GM19351 (cell line): Measurements from ENCODE around the gene CHN2.

ENCODE experiments used
- ATAC-seq: cut with Tn5 transposase; IDR thresholded peaks from one replicate; pipeline ENCODE4 v1.9.1; 2021; ENCODE audit warnings: mild to moderate bottlenecking, moderate library complexity; ENCODE audit not compliant: unreplicated experiment

CHN2 gene

DNA sequence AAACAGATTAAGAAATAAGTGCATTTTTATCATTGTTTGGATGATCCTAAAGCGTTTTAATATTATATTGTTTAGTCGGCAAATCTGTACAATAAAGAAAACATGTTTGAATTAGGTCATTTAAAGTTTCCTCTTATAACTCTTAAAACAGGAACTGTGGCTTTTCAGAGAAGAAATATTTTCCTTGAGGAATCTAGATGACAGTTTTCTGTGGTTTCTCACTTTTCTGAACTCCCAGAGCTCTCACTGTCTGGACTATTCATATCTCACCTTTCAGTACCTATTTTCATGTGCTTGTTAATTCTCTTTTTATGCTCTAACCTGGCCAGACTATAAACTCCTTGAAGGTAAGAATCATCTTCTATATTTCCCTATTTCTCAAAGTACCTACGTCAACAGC lies 135.1 kb downstream of the CHN2 start:
- ATAC-seq: no peak

DNA sequence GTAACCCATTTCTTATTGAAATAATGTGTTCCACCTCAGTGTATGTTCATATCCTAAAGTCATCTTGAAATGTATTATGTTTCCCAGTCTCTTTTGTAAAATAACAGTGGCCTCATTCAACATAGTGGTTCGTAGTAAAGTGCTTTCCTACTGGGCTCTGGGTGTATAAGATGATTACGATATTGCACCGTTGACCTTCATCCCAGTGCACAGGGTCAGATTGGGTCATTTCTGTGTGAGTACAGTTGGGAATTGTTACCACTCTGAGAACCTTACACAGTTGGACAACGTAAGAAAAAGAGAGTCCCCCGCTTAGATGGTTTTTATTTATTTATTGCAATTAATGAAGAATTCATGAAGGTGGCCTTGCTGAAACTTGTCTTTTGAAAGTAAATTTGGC lies 135.6 kb downstream of the CHN2 start:
- ATAC-seq: no peak

DNA sequence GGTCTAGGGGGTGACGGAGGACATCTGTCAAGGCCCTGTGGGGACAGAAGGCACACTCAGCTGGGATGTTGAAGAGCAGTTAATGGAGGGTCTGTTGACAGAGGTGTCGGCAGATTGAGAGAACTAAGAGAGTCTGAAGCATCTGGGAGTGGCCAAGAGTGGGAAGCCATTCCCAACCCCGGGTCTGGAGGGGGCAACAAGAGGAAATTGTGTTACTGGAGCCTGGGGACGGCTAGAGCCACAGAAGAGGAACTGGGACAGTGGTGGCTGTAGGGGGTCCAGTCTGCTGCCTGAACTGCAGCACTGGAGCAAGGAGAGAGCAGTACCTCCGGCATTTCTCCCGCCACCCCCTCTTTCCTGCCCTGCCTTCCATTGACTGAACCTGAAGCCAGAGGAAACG lies 136.6 kb downstream of the CHN2 start:
- no peak for ATAC-seq

DNA sequence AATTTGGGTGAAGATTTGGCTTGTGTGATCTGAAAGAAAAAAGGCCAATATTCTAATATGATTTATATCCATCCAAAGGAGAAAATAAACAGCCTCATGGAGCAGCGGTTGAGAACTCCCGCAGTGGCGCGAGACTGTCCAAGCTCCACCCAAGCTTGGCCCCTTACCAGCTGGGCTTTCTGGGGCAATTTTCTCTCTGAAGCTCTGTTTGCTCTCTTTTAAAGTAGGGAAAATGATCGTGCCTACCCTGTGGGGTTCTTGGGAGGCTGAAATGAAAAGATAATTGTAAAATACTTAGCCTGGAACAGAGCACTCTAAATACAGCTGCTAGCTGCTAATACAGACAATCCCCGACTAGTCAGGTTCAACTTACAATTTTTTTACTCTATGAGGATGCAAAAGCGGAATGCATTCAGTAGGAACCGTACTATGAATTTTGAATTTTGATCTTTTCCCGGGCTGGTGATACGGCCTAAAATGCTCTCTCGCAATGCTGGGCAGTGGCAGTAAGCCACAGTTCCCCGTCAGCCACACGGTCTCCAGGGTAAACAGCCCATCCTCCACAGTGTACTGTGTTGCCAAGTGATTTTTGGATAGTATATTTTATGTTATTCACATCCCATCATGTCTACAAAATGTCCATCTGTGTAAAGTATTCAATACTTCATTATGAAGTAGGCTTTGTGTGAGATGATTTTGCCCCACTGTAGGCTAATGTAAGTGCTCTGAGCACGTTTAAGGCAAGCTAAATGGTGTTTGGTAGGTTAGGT lies 137.7 kb downstream of the CHN2 start:
- ATAC-seq: no peak

DNA sequence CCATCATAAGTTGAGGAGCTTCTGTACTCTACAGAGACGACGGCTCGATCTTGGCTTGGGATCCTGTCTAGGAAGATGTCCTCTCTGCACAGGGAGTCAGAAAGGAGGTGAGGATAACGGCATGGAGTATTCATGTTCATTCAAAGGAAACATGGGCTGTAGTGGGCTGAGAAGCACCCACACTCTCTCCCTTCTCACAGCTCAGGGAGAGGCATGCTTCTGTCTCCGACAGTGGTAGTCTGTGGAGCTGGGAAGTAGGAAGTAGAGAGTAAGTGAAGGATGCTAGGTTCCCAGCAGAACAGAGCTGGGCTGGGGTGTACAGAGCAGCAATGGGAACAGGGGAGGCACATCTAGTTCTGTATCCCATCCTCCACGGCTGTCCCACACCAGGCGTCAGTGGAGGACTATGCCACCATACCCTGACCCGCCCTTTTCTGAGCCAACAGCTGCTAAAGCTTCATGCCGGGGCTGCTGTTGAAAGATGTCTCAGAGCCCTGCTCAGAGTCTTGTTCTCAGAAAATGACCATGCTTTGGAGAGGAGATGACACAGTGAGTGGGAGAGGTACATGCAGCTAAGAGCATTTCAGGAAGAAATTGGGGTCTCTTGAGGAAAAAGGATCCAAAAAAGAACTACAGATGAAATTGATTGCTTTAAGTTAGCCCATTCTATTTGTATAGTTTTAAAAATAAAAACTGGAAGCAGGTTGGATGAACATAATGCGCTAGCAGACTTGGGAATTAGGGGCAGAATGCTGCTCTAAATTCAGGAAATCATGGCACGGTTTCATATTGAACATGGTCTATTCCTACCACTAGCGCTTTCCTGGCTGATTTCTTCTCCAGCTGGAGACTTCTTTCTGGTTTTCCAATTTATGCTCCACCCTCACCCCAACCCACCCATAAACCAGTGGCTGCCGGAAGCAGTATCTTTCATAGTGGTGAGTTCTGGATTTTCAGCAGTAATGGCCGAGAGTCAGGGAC lies 138.6 kb downstream of the CHN2 start:
- no peak for ATAC-seq

DNA sequence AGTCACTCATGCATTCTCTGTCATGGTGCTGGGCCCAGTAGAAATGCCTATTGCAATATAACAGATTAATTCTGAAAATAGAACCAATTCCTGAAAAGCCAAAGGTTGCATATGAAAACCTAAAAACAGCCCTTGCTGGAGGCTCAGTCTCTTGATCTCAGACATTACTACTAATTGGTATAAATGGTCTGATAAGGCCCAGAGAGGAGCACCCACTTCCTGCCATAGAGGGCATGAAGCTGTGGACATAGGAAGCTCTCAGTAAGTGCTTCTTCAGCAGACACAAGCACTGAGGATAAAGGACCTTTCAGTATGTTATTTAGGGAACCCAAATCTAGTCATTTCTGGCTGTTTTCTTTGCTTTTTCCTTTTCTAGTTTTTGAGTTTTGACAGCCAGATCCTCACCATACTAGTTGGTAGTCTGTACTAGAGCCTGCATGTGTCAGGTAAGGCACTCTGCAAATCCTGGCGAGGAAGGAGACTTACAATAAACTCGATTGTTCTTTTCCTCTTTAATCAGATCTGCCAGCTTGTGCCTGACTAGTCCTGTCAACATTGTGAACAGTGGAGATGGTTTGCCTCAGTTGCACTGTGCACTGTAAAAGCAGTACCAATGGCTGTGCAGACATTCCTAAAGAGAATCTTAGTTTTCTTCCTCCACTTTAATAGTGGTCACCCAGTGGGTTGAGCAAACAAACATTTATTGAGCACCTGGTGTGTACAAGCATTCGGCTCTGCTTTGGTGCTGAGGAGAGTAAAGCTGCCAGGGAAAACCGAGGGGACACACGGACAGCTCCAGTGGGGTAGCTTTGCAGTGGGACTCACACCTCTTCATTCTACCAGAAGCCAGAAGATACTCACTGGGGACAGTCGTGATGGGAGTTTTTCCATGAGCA lies 140.9 kb downstream of the CHN2 start:
- no peak for ATAC-seq

DNA sequence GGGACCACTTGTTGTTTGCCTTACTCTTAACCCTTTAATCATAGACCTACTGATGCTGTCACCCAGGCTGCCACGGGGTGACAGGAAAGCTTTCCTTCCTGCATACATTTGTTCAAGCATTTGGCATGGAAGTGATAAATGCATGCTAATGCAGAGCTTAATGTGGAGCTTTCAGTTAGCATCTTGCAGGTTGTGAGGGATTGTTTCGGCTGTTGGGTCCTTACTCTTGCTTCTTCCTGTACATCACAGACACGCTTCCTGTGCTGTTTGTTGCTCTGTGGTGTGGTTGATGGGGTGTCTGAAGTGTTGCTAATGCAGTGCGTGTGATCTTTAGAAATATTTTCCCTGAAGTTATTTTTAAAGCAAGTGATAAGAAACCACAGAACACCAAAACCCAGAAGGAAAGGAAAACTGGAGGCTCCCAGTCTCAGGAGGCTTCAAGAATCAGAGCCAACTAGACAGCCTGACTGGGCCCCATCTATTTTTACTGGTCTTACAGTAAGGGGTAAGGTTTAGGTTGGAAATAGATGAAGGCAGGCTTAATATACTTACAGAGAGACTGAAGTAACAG lies 143.1 kb downstream of the CHN2 start:
- ATAC-seq: no peak

DNA sequence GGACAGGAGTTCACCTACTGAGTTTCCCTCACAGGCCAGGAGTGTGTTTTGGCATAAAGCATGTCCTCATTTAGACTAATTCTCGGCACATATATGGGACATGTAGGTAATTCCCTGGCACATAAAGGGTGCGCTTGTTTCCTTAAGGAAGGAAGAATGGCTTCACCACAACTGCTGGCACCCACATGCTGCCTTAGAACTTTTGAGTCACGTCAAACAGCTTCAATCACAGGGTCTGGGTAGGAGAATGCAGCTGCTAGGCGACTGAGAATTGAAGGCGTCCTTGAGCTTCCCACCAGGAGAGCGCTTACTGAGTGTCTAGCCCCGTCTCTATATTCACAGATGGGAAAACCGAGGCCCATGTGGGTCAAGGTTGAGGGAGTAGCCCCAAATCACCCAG lies 146.1 kb downstream of the CHN2 start:
- ATAC-seq: no peak

DNA sequence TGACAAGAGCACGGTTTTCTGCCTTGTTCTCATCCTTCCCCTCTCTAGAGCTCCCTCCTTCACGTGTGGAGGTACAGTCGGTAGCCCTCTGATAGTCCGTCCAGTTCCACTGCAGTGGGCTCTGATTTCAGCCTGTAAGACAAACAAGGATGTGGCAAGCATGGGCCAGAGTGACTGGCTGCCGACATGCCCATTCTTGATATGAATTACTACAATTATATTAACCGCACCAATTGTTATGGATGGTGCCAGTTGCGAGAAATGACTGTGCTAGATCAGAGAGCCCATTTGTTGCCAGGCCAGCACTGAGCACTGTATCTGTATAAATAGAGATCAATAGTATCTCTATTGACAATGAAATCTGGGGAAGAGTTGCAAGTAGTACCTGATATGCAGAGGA lies 146.6 kb downstream of the CHN2 start:
- no peak for ATAC-seq

DNA sequence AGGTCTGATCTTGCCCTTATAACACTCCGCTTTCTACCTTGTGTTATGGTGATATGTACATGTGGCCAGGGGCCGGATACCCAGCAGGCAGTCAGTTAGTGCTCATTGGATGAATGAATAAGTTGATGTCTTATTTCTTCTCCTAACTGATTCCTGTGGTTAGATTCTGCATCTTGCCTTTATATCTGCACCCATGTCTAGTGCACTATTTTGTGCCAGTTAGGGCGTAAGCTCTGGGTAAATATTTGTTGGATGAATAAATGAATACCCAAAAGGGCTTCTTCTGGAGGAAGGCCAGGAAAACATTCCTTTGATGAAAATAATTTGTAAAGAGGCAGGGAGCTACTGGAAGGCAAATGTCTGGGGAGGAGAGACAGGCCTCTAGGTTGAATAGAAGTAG lies 148.2 kb downstream of the CHN2 start:
- no peak for ATAC-seq

DNA sequence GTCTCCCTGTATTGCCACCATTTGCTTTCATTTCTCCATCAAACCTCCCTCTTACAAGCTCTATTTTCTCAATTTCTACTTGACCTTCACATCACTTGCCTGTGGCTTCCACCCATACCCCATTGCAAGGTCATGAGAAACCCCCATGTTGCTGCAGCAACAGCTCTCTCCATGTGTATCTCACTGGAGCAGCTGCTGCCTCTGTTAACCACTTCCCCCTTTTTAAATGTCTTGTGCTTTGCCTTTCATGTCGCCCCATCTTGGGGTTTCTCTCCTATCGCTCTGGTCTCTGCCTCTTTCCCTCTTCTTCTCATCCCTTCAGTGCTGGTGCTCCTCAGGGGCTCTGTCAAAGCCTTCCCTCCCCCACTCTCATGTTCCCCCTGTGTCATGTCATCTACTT lies 148.8 kb downstream of the CHN2 start:
- no peak for ATAC-seq

DNA sequence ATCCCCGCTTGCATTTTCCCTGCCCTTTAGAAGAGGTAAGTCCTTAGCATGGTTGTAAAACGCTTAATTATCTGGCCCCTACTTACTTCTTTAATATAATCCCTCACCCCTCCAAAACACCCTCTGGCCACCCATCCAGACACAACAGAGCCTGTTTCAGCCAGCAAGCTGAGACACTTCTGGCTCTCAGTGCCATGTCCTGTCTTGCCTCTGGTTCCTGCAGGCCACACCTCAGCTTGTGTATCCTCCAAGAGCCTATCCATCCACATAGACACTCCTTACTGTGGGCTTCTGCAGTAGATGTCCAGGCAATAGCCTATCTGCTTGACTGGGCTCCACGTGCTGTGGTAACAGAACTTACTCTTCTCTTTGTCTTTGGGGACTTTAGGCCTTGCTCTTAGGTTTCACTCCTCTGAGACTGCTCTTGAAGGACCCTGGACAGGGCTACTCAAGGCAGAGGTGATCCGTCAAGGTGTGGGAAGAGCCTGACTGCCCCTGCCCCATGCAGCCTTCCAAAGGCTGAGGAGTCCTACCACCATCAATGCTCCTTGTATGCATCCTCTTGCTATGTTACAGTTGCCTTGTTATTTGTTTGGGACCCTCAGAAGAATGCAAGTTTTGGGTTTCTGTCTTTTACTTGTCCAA lies 149.9 kb downstream of the CHN2 start:
- no peak for ATAC-seq

DNA sequence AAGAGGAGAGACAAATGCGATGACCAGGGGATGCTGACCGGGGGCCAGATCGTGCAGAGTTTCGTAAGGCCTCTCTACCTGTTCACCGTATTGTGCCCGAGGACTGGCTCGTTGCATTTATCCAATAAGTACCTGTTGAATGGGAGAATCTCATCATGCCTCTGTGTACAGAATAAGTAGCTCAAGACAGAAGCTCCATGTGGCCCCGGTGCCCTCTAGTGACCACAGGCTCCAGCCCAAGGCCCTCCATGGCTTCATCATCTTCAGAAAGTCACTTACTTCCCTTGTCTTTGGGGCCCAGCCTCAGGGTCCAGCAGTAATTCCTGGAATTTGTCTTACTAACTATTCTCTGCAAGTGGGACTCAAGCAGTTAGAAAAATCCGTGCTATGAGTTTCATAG lies 151.0 kb downstream of the CHN2 start:
- ATAC-seq: no peak

DNA sequence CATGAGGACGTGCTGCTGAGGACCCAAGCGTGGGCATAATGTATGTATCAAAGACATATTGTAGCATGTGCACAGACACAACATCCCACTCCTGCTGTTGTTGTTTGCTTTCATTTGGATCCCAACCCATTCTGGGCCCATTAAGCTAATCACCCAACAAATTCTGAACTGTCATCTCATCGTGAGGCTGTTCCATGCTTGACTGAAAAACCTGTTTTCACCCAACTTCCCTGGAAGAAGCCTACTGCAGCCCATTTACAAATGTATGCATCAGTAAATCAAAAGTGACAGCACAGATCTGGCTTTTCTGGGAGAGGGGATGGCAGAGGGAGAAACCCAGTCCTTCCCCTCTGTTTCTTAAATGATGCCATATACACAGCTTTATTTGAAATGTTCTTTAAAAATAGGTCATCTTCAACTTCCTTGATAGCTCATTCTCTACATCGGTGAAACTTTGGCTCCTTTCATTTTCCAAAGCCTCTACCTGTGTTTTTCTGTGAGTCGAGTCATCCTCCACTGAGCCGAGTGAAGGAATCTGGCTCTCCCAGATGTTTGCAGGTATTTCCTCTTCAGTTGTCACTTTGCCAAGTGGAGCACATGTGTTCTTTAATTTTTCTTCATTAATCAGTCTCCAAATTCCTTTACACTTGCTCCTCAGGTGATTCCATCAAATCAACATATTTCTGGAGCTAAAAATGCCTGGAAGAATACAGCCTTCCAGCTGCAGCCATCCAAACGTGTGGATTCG lies 151.8 kb downstream of the CHN2 start:
- ATAC-seq: no peak

DNA sequence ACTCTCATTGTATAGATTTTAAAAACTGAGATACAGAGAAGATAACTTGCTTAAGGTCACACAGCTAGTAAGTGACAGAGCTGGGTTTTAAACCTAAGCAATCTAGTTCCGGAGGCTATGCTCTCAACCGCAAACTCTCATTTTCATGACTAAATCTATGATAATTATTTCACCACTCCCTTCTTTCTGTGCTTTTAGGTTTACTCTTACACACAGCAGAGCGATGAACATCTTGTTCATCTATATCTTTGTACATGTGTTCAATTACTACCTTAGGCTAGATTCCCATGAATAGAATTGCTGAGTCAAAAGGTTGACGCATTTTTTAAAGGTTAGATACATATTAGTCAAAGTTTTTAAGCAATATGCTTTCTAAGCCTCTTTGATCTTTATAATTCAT lies 154.8 kb downstream of the CHN2 start:
- ATAC-seq: no peak

DNA sequence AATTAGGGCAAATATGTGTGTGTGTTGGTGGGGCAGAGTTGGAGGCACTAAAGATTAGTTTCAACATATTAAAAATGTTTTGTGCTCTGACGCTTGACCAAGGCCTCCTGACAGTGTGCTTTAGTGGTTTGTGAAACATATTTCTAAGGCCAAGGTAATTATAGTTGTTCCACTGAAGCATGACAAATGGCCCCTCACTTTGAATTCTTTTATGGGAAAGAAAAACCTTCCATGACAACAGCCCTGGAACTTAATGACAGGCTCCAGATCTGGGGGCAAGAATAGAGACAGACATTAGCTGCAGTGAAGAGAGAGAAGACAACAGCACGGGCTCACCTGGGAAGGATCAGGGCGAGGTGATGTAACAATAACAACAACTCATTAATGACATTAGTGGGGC lies 155.8 kb downstream of the CHN2 start:
- no peak for ATAC-seq

DNA sequence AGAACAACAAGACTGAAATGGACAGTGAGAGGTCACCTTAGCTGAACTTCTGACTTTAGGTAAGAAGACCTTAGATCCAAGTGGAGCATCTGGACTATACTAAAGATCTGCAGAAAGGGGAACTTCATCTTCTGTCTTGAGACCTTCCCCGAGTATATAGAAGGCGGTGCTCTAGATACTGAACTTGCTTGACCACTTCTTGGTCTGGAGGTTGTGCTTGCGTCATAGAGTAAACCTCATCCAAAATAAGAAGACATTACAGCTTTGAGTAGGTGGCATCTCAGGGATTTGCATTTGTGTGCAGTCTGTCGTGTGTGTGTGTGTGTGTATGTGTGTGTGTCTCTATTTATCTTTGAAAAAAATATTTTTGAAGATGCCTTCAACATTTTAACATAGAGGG lies 157.5 kb downstream of the CHN2 start:
- ATAC-seq: no peak

DNA sequence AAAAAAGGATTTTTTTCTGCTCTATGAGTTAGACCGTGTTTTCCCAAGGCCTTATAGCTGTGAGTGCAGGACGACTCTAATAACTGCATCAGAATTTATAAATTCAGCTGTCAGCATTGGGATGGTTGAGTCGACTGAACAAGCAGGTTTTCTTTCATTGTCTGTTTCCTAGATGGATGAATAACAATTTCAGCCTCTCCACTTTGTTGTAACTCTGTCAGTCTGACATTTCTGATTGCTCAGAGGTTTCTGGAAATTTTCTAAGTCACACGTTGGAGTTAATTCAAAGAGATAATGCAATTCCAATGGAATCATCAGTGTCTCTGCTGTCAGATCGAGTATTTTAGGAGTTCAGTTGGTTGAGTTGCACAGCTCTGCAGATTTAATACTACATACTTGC lies 159.2 kb downstream of the CHN2 start:
- ATAC-seq: no peak

DNA sequence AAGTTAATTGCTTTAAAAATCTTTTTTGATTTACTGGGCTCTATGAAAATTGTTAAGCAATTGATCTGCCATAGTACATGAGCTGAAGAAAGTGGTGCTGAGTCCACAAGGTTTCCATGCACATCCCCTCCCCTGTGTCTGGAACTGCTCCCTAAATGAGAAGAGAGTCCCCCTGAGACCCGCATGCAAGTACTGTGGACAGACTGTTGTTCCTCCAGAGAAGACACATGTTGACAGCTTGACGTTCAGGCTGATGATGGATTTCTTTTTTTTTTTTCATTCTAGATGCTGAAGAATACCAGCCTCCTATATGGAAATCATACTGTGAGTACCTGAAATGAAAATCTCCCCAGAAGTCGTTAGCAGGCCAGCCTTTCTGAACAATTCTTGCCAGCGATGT lies 159.8 kb downstream of the CHN2 start:
- ATAC-seq: no peak

DNA sequence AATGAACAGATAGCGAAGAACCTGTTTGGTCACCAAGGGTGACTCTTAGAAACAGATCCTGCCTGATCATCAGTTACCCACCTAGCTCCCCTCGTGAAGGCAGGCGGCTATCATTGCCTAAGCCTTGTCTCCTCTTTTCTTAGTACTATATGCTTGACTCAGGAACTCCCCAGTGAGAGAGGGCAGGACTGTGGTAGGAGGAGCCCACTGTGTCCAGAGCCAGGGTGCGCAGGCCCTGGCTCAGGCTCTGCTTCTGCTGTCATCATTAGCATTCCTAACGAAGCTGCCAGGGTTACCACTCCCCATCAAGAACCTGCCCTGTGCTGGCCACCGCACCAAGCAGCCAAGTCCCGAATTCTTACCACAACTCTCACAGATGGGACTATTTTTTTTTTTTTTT lies 160.8 kb downstream of the CHN2 start:
- ATAC-seq: no peak
